PC-9 (cell line): ENCODE measurements around the gene EDRF1.

Experiments
- CTCF ChIP-seq: fragments of 200-600 bp; sonication (generic); conservative IDR thresholded peaks from 2 replicates; pipeline ENCODE4 v1.6.1; 2017; ENCODE audit warnings: mixed run types, antibody characterized with exemption, mild to moderate bottlenecking, moderate library complexity
- EZH2 ChIP-seq: fragments of 200-600 bp; sonication (generic); IDR thresholded peaks from 2 replicates; pipeline ENCODE4 v1.8.0; 2017; ENCODE audit warnings: antibody characterized with exemption, low read depth

- TF ChIP-seq CTCF (no peak), EZH2 (no peak)
These were observed 26.0 kb upstream of the EDRF1 start for GRCh38 chr10:125693524-125693847.
